GM12878 (cell line): ENCODE results near the gene IFT172.

ENCODE experiments used
- CTCF ChIP-seq, 3 experiments: IDR thresholded peaks in 2 of 3; conservative IDR thresholded peaks in 1 of 3; 2 replicates each; pipeline ENCODE4 v1.5.1; 2011; ENCODE audit warnings: low read depth in 3 of 3, low read length in 3 of 3, mild to moderate bottlenecking in 3 of 3, control low read depth in 2 of 3, moderate library complexity in 2 of 3, inconsistent platforms in 1 of 3, mixed read lengths in 1 of 3; ENCODE audit not compliant: control insufficient read depth in 2 of 3, insufficient read depth in 1 of 3; ENCODE audit errors: extremely low read depth in 1 of 3
- KDM1A ChIP-seq: fragments of 200-600 bp; sonication (generic); IDR thresholded peaks from 2 replicates; pipeline ENCODE4 v1.6.1; 2016; ENCODE audit warnings: borderline replicate concordance
- MLLT1 ChIP-seq: fragments of 450-650 bp; IDR thresholded peaks from 2 replicates; pipeline ENCODE4 v1.6.1; 2016; ENCODE audit warnings: mild to moderate bottlenecking
- POLR2A ChIP-seq: IDR thresholded peaks from 2 replicates; pipeline ENCODE4 v1.6.1; 2011; ENCODE audit warnings: low read depth, mild to moderate bottlenecking, low read length
- POLR2AphosphoS5 ChIP-seq: IDR thresholded peaks from 2 replicates; pipeline ENCODE4 v1.6.1; 2011; ENCODE audit warnings: mild to moderate bottlenecking, low read length, inconsistent platforms
- STAT1 ChIP-seq: fragments of 450-650 bp; conservative IDR thresholded peaks from 2 replicates; pipeline ENCODE4 v1.6.1; 2014; ENCODE audit warnings: antibody characterized with exemption, mild to moderate bottlenecking
- ZNF274 ChIP-seq: IDR thresholded peaks from one replicate; pipeline ENCODE4 v1.8.0; 2011; ENCODE audit not compliant: insufficient read length, insufficient read depth

- no peak for TF ChIP-seq STAT1
- TF ChIP-seq POLR2A = no peak
- TF ChIP-seq KDM1A = no peak
- TF ChIP-seq MLLT1 = no peak
- TF ChIP-seq POLR2AphosphoS5 = no peak
- TF ChIP-seq ZNF274 = no peak
- TF ChIP-seq CTCF (IDR thresholded peaks at IDR 0.05 in 2 of 3, conservative IDR thresholded peaks at IDR 0.05 in 1 of 3; ENCODE audit: control insufficient read depth in 2 of 3, extremely low read depth in 1 of 3, insufficient read depth in 1 of 3, low read depth in 3 of 3, low read length in 3 of 3) = no peak
Measured at GRCh38 chr2:27485496-27485895, 4.0 kb downstream of the IFT172 start.
